ENCODE measurements around the gene SCFD1. TPM values are rescaled to one million over a fixed set of nuclear protein-coding genes. Genes with fewer than 3 reads are reported as not detected.

Gene SCFD1
- total RNA-seq, 4 donors from 2014 or later: 33.6 to 40.8 (median 37.1) TPM

- no peak overlapping the region for H3K4me3 ChIP-seq (ENCODE audit: low read depth, poor library complexity, severe bottlenecking)
- 91% methylated on average over 6 of the region's 6 CpGs for WGBS, 2 donors
- intact Hi-C loops (cut with DNase I; ENCODE audit: low total_unique reads): no loop called here
- TF ChIP-seq CTCF (IDR thresholded peaks at IDR 0.05): no peak
- no peak for TF ChIP-seq POLR2A (IDR thresholded peaks at IDR 0.05)
- no peak for DNase-seq (ENCODE audit: low spot score in 2 of 2)
Observed at GRCh38 chr14:30651937-30652336, 29.8 kb downstream of the SCFD1 start.

DNA sequence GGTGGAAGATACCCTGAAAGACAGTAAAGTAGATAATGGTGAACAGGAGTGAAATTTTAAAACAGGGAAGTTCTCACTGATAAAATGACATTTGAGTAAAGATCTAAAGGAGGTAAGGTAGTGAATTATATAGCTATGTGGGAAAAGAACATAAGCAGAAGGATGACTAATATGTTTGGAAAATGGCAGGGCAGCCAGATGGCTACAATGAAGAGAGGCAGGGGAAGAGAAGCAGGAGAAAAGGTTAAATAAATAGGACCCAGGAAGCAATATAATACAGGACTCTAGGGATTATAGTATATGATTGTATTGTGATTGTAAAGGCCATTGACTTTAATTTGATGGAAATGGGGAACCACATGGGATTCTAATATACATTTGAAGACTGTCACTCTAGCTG, 33.0 kb downstream of the SCFD1 start:
- H3K4me3 ChIP-seq (ENCODE audit: low read depth, poor library complexity, severe bottlenecking): no peak overlapping the region
- no peak for DNase-seq (ENCODE audit: low spot score in 2 of 2)
- TF ChIP-seq POLR2A (IDR thresholded peaks at IDR 0.05) (no peak), CTCF (IDR thresholded peaks at IDR 0.05) (no peak)
- intact Hi-C loops (cut with DNase I; ENCODE audit: low total_unique reads): no loop called here

GRCh38 chr14:30655658-30656057, 33.5 kb downstream of the SCFD1 start:
- TF ChIP-seq CTCF (IDR thresholded peaks at IDR 0.05): no peak
- no peak for TF ChIP-seq POLR2A (IDR thresholded peaks at IDR 0.05)
- intact Hi-C loops (cut with DNase I; ENCODE audit: low total_unique reads): no loop called here
- 92 to 94% methylated on average over 3 of the region's 3 CpGs for WGBS, 2 donors
- DNase-seq (ENCODE audit: low spot score in 2 of 2): no peak
- no peak overlapping the region for H3K4me3 ChIP-seq (ENCODE audit: low read depth, poor library complexity, severe bottlenecking)

DNA sequence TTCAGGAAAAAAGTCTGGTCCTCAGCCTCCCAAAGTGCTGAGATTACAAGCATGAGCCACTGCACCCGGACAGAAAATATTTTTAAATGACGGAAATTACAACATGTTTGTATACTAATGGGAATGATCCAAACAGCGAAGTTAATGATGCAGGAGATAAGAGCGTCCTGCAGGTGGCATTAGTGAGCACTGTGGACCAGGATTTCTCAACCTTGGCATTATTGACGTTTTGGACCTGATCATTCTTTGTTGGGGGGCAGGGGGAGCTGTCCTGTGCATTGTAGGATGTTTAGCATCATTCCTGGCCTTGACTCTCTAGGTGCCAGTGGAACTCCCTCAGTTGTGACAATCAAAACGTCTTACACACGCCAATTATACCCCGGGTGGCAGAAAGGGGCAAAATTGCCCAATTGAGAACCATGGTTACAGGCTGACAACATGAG, 34.1 kb downstream of the SCFD1 start:
- 53 to 56% methylated on average over 8 of the region's 8 CpGs for WGBS, 2 donors
- H3K4me3 ChIP-seq (ENCODE audit: low read depth, poor library complexity, severe bottlenecking): no peak overlapping the region
- intact Hi-C loops (cut with DNase I; ENCODE audit: low total_unique reads): no loop called here
- DNase-seq (ENCODE audit: low spot score in 2 of 2): no peak
- TF ChIP-seq POLR2A (IDR thresholded peaks at IDR 0.05) (no peak), CTCF (IDR thresholded peaks at IDR 0.05) (no peak)

- no peak for DNase-seq (ENCODE audit: low spot score in 2 of 2)
- WGBS, 2 donors: 79 to 93% methylated on average over 2 of the region's 2 CpGs
- TF ChIP-seq CTCF (IDR thresholded peaks at IDR 0.05): no peak
- no peak for TF ChIP-seq POLR2A (IDR thresholded peaks at IDR 0.05)
- H3K4me3 ChIP-seq (ENCODE audit: low read depth, poor library complexity, severe bottlenecking): no peak overlapping the region
- intact Hi-C loops (cut with DNase I; ENCODE audit: low total_unique reads): no loop called here
Observed at GRCh38 chr14:30657050-30657449, 34.9 kb downstream of the SCFD1 start.

DNA sequence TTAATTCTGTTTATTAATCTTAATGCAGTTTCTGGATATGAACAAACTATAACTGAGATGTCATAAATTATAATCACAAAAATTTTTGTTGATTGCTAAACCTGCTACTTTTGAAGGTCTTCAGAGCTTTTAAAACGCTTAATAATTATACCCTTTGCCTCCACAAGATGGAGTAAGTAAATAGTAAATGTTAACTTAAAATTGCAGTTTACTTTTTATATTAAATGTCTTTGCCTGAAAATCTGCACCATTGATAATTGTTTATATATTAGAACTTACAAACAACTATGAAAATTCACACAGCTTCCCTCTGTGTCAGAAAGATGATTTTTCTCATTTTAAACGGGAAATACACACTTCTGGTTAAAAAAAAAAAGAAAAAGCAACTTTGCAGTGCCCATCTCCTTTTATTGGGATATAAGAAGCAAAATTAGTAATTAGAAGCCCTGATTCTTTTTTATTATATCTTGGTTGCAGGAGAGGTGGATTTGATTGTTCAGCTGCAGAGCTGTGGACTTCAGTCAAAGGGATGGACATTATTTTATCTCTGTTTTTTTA, 35.6 kb downstream of the SCFD1 start:
- DNase-seq (ENCODE audit: low spot score in 2 of 2): no peak
- no peak for TF ChIP-seq POLR2A (IDR thresholded peaks at IDR 0.05)
- no peak for TF ChIP-seq CTCF (IDR thresholded peaks at IDR 0.05)
- intact Hi-C loops (cut with DNase I; ENCODE audit: low total_unique reads): no loop called here
- 56 to 60% methylated on average over 2 of the region's 2 CpGs for WGBS, 2 donors
- no peak overlapping the region for H3K4me3 ChIP-seq (ENCODE audit: low read depth, poor library complexity, severe bottlenecking)
